Gastroesophageal sphincter (tissue), 4 donors: Measurements from ENCODE around the gene ZNF487. TPM values are rescaled to one million over a fixed set of nuclear protein-coding genes. Genes with fewer than 3 reads are reported as not detected.
A peak's percentile ranks its signal among the peaks of the same experiment; 100 is the strongest.
"Not testable (repeated sequence)": the region's sequence is repeated elsewhere in the genome, so short reads cannot be mapped to it uniquely, and the experiment has no call there.

Experiments
- ATAC-seq: fragments of 150-250 bp; one replicate; pipeline ENCODE4 v1.9.1; 2016; ENCODE audit warnings: mild to moderate bottlenecking, moderate library complexity
- H3K27ac ChIP-seq, 4 donors: fragments of 200-600 bp; sonication (generic) in 3 of 4; 1 replicate in 3 of 4; 2 replicates in 1 of 4; pipeline ENCODE4 v1.5.1; 2016 to 2019
- H3K27me3 ChIP-seq: fragments of 200-600 bp; sonication (generic); one replicate; pipeline ENCODE4 v1.5.1; 2019
- H3K36me3 ChIP-seq, 2 donors: fragments of 200-600 bp; sonication (generic); one replicate each; pipeline ENCODE4 v1.5.1; 2019; ENCODE audit warnings: control low read depth in 1 of 2
- H3K4me1 ChIP-seq, 3 donors: fragments of 200-600 bp; sonication (generic); 1 replicate in 2 of 3; 2 replicates in 1 of 3; pipeline ENCODE4 v1.5.1; 2016 to 2019; ENCODE audit warnings: control low read depth in 2 of 3
- H3K4me3 ChIP-seq, 2 donors: fragments of 200-600 bp; sonication (generic); one replicate each; pipeline ENCODE4 v1.5.1; 2019; ENCODE audit warnings: mild to moderate bottlenecking in 1 of 2, moderate library complexity in 1 of 2
- H3K9me3 ChIP-seq, 3 donors: fragments of 200-600 bp; sonication (generic); one replicate each; pipeline ENCODE4 v1.5.1; 2017 to 2019; ENCODE audit warnings: control low read depth in 2 of 3
- CTCF ChIP-seq, 4 experiments: fragments of 200-600 bp in 2 of 4; fragments of 450-650 bp in 2 of 4; sonication (generic) in 1 of 4; IDR thresholded peaks; one replicate each; pipeline ENCODE4 v1.5.1; 2017 to 2019; ENCODE audit warnings: antibody characterized with exemption in 4 of 4, mild to moderate bottlenecking in 2 of 4, moderate library complexity in 2 of 4
- EP300 ChIP-seq: sonication (generic); formaldehyde crosslinking; IDR thresholded peaks from one replicate; pipeline ENCODE4 v1.6.1; 2017; ENCODE audit warnings: antibody characterized with exemption, mild to moderate bottlenecking
- POLR2A ChIP-seq, 2 donors: fragments of 450-650 bp; IDR thresholded peaks; one replicate each; pipeline ENCODE4 v1.6.1; 2017; ENCODE audit warnings: antibody characterized with exemption in 2 of 2, mild to moderate bottlenecking in 2 of 2, moderate library complexity in 1 of 2
- POLR2AphosphoS5 ChIP-seq: sonication (generic); formaldehyde crosslinking; IDR thresholded peaks from one replicate; pipeline ENCODE4 v1.6.1; 2017; ENCODE audit warnings: antibody characterized with exemption
- WGBS, 2 donors: methylation state at CpG; one replicate each; pipeline ENCODE4 v1.1.5; 2018; ENCODE audit warnings: low coverage in 1 of 2; 5-methylcytosine and 5-hydroxymethylcytosine counted together
- total RNA-seq, 4 donors: library from RNA; depleted of rRNA; stranded (reverse); fragments of >200 nt; gene quantifications; one replicate each; pipeline ENCODE4 v1.1.0, GENCODE V29; 2016

Gene ZNF487
- total RNA-seq, 4 donors from 2014 or later: 5.1 to 22.4 (median 14.0) TPM

GRCh38 chr10:43444323-43444722 lies 7.4 kb downstream of the ZNF487 start:
- peaks cover 0 to 5% of the 10 kb centered on the region in 2 donors for H3K36me3 ChIP-seq
- no peaks in the 10 kb centered on the region for H3K4me1 ChIP-seq
- H3K9me3 ChIP-seq: no peaks in the 10 kb centered on the region
- H3K27ac ChIP-seq: no peak overlapping the region
- no peak for TF ChIP-seq EP300
- no peak for TF ChIP-seq CTCF (IDR thresholded peaks at IDR 0.05)
- no peak for TF ChIP-seq POLR2A (IDR thresholded peaks at IDR 0.05)
- TF ChIP-seq POLR2AphosphoS5: no peak
- no peak for ATAC-seq
- 70 to 78% methylated on average over 5 to 6 of the region's 7 CpGs for WGBS, 2 donors
- no peak overlapping the region for H3K4me3 ChIP-seq
- no peaks in the 10 kb centered on the region for H3K27me3 ChIP-seq

GRCh38 chr10:43444897-43445466 lies 8.1 kb downstream of the ZNF487 start:
- Histone ChIP-seq H3K27me3 (no peaks in the 10 kb centered on the region), H3K36me3 (peaks cover 0 to 5% of the 10 kb centered on the region in 2 donors), H3K9me3 (no peaks in the 10 kb centered on the region), H3K4me3 (no peak overlapping the region), H3K4me1 (no peaks in the 10 kb centered on the region), H3K27ac (no peak overlapping the region)
- no peak for TF ChIP-seq POLR2A (IDR thresholded peaks at IDR 0.05)
- no peak for TF ChIP-seq EP300
- no peak for ATAC-seq
- 80 to 90% methylated on average over 2 of the region's 2 CpGs for WGBS, 2 donors

- H3K9me3 ChIP-seq, H3K36me3 ChIP-seq, ATAC-seq, H3K27ac ChIP-seq, H3K27me3 ChIP-seq, H3K4me3 ChIP-seq, H3K4me1 ChIP-seq: not testable (repeated sequence)
- WGBS, 2 donors: 100% methylated on average over 6 of the region's 53 CpGs; no CpG with 5 or more reads in 1 of the 2 donors
These were observed 9.5 kb downstream of the ZNF487 start for GRCh38 chr10:43446219-43447017.

GRCh38 chr10:43448742-43449141 lies 11.8 kb downstream of the ZNF487 start:
- Histone ChIP-seq H3K4me1 (no peaks in the 10 kb centered on the region), H3K27me3 (no peaks in the 10 kb centered on the region), H3K9me3 (no peaks in the 10 kb centered on the region), H3K36me3 (peaks cover 0 to 5% of the 10 kb centered on the region in 2 donors), H3K4me3 (no peak overlapping the region), H3K27ac (no peak overlapping the region)
- TF ChIP-seq POLR2A (IDR thresholded peaks at IDR 0.05) (no peak), POLR2AphosphoS5 (no peak), CTCF (IDR thresholded peaks at IDR 0.05) (no peak), EP300 (no peak)
- WGBS, 2 donors: 85% methylated on average over 2 of the region's 2 CpGs; no CpG with 5 or more reads in 1 of the 2 donors
- no peak for ATAC-seq

GRCh38 chr10:43452356-43452914 lies 15.5 kb downstream of the ZNF487 start:
- no peaks in the 10 kb centered on the region for H3K9me3 ChIP-seq
- no peaks in the 10 kb centered on the region for H3K36me3 ChIP-seq
- no peaks in the 10 kb centered on the region for H3K27me3 ChIP-seq
- peak overlapping the region in 1 of 4 donors; percentile 17 for H3K27ac ChIP-seq
- no peak overlapping the region for H3K4me3 ChIP-seq
- WGBS, 2 donors: 66 to 100% methylated on average over 1 to 3 of the region's 4 CpGs
- ATAC-seq: no peak
- H3K4me1 ChIP-seq: peaks cover 0 to 12% (median 9%) of the 10 kb centered on the region in 3 donors
- TF ChIP-seq CTCF (IDR thresholded peaks at IDR 0.05) (no peak), EP300 (no peak), POLR2AphosphoS5 (no peak), POLR2A (IDR thresholded peaks at IDR 0.05) (no peak)
